ENCODE data around the gene SLC45A3.

DNA sequence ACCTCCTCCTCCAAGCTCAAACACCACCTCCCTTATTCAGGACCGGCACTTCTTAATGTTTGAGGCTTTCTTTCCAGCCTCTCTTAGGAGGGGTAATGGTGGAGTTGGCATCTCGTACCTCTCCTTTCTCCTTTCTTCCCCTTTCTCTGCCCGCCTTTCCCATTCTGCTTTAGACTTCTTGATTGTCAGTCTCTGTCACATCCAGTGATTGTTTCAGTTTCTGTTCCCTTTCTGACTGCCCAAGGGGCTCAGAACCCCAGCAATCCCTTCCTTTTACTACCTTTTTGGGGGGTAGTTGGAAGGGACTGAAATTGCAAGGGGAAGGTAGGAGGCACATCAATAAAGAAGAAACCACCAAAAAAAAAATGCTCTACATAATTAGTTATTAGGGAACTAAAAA lies 54.1 kb downstream of the SLC45A3 start:
- TF ChIP-seq, protein P1, sequence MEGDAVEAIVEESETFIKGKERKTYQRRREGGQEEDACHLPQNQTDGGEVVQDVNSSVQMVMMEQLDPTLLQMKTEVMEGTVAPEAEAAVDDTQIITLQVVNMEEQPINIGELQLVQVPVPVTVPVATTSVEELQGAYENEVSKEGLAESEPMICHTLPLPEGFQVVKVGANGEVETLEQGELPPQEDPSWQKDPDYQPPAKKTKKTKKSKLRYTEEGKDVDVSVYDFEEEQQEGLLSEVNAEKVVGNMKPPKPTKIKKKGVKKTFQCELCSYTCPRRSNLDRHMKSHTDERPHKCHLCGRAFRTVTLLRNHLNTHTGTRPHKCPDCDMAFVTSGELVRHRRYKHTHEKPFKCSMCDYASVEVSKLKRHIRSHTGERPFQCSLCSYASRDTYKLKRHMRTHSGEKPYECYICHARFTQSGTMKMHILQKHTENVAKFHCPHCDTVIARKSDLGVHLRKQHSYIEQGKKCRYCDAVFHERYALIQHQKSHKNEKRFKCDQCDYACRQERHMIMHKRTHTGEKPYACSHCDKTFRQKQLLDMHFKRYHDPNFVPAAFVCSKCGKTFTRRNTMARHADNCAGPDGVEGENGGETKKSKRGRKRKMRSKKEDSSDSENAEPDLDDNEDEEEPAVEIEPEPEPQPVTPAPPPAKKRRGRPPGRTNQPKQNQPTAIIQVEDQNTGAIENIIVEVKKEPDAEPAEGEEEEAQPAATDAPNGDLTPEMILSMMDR (IDR thresholded peaks at IDR 0.05): no peak
- no peak for TF ChIP-seq ZFX (IDR thresholded peaks at IDR 0.05; ENCODE audit: borderline replicate concordance)
